ENCODE measurements around the gene MGLL.
A peak's percentile ranks its signal among the peaks of the same experiment; 100 is the strongest.
"Not testable (repeated sequence)": the region's sequence is repeated elsewhere in the genome, so short reads cannot be mapped to it uniquely, and the experiment has no call there.

The MGLL gene

DNA sequence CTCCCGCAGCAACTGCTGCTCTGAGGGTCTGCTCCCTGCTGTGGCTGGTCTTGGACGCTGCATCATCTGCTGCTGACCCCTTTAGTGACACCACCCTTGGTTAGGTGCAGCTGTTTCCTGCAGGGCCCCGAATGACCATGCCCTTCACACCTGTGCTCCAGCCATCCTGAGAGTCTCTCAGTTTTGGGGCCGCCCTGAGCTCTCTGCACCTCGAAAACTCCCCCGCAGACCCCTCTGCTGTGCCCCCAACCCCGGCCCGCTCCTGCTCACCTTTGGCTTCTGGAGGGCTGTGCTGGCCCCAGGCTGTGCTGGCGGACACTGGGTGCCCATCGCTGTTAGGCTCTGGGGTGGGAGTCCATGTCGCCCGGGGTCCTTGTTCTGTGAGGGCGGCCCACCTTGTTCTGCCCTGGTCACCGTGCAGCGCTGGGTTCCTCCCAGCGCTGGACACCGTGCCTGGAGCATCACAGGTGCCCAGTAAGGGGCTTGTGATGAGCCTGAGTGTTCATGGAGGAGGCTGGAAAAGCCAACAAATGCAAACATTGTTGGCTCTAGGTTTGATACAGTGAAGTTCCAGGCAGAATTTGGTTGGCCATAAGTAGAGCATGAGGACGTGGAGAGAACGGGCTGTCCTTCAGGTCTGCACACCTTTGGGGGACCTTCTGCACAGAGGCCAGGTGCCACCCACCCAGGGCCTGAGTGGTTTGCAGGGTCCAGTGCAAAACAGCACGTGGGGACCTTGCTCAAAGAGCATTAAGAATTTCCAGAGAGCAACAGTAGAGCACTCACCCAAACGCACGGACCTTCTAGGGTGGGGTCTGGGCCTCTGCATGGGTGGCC, 137.2 kb downstream of the MGLL start:
- no peak for DNase-seq

DNA sequence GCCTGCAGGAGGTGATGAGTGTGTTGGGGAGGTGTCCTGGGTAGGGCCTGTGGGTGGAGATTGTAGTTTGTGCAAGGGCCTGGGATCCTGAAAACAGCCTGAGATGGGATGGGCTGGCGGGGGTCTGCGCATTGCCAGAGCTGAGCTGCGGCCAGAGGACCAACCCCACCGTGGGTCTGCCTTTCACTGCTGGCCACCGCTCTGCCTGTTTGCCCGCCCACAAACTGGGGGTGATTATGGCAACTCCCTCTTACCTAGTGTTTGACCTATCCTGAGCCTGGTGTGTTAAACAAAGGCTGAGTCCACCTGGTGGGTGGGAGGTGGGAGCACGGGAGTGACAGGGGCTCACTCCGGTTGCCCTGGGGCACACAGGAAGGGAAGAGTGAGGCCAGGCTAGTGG, 139.8 kb downstream of the MGLL start:
- DNase-seq, result no peak

DNA sequence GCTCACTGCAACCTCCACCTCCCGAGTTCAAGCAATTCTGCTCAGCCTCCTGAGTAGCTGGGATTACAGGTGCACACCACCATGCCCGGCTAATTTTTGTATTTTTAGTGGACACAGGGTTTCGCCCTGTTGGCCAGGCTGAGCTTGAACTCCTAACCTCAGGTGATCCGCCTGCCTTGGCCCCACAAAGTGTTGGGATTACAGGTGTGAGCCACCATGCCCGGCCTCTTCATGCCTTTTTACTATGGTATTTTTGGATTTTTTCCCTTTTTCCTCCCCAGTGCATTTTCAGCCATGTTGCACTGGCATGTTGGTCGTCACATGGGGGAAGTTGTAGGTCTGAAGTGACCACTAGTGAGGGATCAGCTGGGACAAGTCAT, 140.2 kb downstream of the MGLL start:
- not testable (repeated sequence) for DNase-seq

DNA sequence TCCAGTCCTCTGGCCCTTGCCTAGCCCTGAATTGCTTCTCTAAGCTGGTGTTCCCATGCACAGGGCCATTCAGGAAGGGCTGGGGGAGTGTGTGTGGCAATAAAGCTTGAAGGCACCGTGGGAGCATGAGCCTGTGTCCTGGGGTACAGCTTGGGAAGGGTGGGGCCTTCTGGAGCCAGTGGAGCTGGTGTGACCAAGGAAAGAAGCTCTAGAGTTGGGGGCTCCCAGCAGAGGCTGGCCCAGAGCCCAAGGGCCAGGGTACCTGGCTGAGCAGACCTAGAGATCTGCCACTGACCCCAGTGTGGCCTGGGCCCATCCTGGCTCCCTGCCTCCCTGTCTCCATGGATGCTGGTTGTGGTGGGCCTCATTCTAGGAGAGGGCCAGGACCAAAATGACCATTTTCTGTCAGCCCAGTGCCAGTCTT, 141.5 kb downstream of the MGLL start:
- DNase-seq, result no peak

DNA sequence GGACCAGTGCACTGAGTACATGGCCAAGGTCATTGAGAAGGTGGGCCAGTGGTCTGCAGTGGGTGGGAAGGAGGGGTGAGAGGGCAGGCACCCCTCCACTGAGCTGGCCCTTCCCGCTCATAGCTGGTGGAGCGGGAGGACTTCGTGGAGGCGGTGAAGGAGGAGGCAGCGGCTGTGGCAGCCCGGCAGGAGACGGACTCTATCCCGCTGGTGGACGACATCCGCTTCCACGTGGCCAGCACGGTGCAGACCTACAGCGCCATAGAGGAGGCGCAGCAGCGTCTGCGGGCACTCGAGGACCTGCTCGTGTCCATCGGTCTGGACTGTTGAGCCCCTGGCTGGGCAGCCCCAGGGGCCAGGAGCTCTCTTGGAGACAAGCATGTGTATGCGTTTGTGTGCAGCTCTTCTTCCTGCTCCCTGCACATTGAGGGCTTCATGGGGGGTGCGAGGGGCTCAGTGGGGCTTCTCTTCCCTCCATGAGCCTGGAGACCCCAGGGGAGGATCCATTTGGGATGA, 142.1 kb downstream of the MGLL start:
- DNase-seq, result no peak

DNA sequence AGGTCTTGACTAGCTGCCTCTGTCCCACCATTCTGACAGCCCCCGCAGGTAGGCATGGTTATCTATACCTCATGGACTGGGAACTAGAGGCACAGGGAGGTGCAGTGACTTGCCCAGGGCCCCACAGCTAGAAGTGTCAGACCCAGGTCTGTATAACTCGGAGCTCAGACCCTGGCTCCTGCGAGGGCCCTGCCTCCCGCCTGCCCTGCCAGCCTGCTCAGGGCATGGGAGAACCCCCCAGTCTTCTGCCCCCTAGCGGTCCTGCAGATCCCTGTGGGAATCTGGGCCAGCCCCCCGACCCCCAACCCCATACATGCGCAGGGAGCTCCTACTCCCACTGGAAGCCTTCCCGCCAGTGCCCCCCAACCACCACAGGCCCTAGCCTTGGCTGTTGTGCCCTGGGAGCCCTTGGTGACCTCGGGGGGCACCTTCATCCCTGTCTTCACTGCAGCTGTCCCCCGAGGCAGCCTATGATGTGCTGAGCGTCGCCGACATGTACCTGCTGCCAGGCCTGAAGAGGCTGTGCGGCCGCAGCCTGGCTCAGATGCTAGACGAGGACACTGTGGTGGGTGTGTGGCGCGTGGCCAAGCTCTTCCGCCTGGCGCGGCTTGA, 142.7 kb downstream of the MGLL start:
- no peak for DNase-seq

DNA sequence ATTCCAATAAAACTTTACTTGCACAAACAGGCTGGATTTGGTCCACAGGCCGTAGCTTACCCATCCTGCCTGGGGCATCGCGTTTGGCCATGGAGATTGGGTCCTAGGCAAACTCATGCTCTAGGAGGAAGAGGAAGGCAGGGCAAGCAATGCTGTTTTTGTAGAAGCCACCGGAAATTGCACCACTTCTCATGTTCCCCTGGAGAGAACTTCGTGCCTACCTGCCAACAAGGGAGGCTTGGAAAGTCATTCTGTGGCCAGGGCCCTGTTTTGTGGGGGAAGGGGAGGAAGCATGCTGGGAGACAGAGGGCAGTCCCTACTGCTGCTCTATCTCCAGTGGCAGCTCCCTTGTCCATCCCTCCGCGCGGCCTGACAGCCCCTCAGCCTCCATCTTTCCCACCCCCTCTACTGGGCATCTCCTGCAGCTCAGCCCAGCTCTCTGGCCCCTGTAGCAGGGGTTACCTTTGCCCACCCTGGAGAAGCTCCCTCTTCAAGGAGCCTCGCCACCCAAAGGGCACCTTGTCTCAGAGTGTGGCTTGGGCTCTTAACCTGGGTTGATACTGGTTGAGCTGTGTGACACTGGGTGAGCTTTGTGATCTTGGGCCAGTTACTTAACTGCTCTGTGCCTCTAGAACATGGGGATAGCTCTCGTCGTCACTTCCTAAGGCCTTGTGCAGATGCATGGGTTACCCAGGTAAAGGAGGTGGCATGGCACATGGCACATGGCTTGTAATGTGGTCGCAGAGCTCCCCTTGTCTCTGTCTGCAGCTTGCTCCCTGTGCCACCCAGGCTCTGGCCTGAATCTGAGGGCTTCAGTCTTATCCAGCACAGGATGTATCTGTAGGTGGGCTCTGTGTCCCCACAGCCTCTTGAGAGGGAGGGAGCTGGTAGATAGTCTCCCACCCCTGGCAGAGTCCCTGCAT, 143.4 kb downstream of the MGLL start:
- DNase-seq, result no peak

GRCh38 chr3:127678315-127678599, 144.1 kb downstream of the MGLL start:
- DNase-seq, result no peak

DNA sequence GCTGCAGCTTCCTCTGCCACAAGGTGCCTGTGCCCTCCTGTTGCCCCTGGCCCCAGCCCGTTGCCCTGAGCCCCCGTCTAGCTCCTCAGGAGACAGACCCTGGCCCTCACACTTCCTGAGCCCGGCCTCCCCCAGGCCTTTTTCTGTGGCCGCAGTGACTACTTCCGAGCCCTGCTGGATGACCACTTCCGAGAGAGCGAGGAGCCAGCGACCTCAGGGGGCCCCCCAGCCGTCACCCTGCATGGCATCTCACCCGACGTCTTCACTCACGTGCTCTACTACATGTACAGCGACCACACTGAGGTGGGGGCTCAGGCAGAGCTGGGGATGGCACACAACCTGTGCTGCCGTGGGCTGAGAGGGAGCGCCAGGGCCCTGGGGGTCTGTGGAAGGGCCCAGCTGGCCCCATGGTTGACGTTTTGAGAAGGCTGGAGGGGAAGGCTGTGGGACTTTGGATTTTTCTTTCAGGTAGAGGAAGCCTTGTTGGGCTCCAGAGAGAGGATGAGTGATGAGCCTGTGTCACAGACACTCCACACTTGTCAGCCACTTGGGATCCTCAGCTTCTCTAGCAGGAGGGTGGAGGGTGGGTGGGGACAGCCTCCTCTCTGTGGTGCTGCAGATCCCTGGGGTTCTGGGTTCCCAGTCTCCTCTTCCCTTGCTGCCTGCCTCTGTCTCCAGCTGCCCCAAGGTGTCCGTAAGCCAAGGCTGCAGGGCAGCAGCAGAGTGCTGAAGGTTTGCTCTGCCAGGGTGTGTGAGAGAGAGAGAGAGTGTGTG, 144.6 kb downstream of the MGLL start:
- DNase-seq, result no peak

- DNase-seq, result no peak
Measured at GRCh38 chr3:127676921-127677351, 145.4 kb downstream of the MGLL start.

DNA sequence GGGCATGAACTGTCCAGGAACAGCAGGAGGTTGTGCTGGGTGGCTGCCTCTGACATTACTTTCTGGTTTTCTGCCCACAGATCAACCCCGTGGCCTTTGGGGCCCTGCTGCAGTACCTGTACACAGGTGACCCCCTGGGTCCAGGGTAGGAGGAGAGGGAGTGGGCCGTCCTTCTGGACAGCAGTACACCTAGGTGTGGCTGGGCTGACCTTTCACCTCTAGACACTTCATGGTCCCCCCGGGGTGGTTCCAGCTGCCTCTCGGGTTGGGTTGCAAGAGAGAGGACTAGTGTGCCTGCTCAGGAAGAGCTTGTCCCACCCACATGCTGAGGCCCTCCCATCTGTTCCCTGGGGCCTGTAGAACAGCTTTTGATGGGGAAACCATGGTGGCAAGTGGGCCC, 145.9 kb downstream of the MGLL start:
- no peak for DNase-seq

DNA sequence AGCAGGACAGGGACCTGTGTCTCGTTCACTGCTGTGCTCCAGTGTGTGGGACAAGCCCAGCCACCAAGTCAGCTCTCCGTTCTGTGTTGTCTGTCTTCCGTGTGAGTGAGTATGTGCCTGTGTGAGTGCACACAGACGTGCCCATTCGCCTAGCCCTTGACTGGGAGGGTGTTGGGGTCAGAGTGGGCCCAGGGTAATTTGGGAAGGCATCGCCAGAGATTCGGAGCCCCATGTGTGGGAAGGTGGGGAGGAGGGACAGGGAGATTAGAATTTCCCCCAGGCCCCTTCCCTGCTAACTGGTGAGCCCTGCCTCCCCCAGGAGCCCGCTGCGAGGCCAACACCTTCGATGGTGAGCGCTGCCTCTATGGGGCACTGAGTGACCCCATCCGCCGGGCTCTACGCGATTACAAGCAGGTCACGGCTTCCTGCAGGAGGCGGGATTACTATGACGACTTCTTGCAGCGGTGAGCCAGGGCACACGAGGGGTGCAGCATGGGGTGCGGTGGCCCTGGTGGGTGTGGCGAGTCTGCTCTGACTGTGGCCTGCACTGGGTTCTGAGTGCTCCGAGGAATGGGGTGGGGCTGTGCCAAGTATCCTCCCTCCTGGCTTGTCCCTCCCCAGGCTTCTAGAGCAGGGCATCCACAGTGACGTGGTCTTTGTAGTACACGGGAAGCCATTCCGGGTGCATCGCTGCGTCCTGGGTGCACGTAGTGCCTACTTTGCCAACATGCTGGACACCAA, 146.5 kb downstream of the MGLL start:
- no peak for DNase-seq

DNA sequence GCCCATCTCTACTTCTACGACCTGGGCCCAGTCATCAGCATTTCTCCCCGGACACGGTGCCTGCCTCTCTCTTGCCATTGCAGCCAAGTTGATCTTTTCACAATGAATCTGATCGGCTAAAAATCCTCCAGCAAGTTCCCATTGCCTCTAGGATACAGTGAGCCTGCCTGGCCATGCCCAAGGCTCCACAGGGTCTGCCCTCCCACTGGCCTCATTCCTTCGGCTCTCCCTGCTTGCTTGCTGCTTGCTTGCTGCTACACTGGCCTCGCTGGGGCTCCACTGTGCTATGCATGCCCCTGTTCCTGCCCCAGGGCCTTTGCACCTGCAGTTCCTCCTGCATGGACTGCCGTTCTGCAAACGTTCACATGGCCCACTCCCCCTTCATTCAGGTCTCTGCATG, 147.5 kb downstream of the MGLL start:
- DNase-seq, result no peak

- no peak for DNase-seq
Measured at GRCh38 chr3:127674101-127674721, 148.1 kb downstream of the MGLL start.

GRCh38 chr3:127673191-127674100, 148.9 kb downstream of the MGLL start:
- DNase-seq, result peak; percentile 78

- DNase-seq, result peak; percentile 88
Measured at GRCh38 chr3:127672429-127673190, 149.7 kb downstream of the MGLL start, which contains the start of gene ABTB1. Gene ABTB1, plus strand, starts transcription at chr3:127672952. Its CDS starts 74 bp downstream, at chr3:127673026.

DNA sequence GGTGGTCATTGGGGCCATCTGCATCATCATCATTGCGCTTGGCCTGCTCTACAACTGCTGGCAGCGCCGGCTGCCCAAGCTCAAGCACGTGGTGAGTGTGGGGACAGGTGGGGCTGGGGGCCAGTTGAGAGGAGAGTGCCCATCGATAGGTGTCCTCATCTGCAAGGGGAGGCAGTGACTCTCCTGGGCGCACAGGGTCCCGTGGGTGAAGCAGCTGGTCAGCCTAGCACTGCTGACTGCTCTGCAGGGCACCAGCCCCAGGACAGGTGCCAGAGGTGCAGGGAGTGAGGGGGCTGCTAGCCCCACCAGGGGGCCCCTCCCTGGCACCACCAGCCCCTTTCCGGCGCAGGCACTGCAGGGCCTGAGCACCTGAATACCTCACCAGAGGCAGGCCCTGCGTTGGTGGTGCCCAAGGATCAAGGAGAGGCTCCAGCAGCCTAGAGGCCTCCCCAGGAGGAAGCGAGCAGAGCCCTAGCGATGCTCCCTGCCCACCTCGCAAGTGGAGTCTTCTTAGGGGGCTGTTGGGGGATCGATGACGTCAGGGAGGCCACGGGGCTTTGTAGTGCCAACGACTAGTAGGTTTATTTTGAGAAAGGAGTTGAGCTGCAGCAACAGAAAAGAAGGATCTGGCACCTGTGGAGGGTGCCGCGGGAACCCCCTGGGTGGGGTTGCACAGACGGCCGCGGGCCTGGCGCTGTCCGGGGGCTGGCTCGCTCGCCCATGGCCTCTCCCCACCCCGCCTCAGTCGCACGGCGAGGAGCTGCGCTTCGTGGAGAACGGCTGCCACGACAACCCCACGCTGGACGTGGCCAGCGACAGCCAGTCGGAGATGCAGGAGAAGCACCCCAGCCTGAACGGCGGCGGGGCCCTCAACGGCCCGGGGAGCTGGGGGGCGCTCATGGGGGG, 150.5 kb downstream of the MGLL start:
- peak; percentile 62 for DNase-seq
